Large intestine (tissue), 3 donors: Measurements from ENCODE around the gene TOMM70. TPM values are rescaled to one million over a fixed set of nuclear protein-coding genes. Genes with fewer than 3 reads are reported as not detected.

Source experiments
- DNase-seq, 2 donors: peaks; one replicate each; pipeline versions ENCODE4 v3.0.0 to v3.0.0-alpha.2; 2013
- H3K27ac ChIP-seq: one replicate; pipeline ENCODE4 v1.5.1; 2013; ENCODE audit warnings: low read length
- H3K27me3 ChIP-seq: 2 replicates; pipeline ENCODE4 v1.6.1; 2013; ENCODE audit warnings: low read length; ENCODE audit not compliant: control insufficient read depth, insufficient read depth
- H3K36me3 ChIP-seq: 2 replicates; pipeline ENCODE4 v1.6.1; 2013; ENCODE audit warnings: low read length; ENCODE audit not compliant: control insufficient read depth, insufficient read depth
- H3K4me1 ChIP-seq: one replicate; pipeline ENCODE4 v1.6.1; 2013; ENCODE audit warnings: low read length; ENCODE audit not compliant: control insufficient read depth, insufficient read depth
- H3K4me3 ChIP-seq: one replicate; pipeline ENCODE4 v1.5.1; 2013; ENCODE audit warnings: low read length
- H3K9me3 ChIP-seq: one replicate; pipeline ENCODE4 v1.6.1; 2013; ENCODE audit warnings: mild to moderate bottlenecking, low read depth, low read length, moderate library complexity; ENCODE audit not compliant: control insufficient read depth
- WGBS: methylation state at CpG from one replicate; pipeline ENCODE4 v1.1.5; 2013; ENCODE audit warnings: low lambda C conversion rate; ENCODE audit not compliant: insufficient coverage; 5-methylcytosine and 5-hydroxymethylcytosine counted together
- polyA plus RNA-seq: library from polyadenylated mRNA; unstranded; fragments of 120-200 nt; gene quantifications from one replicate; pipeline ENCODE4 v1.2.1, GENCODE V29; 2013

TOMM70 gene
- polyA plus RNA-seq, 1 donor: 64.0 TPM

DNA sequence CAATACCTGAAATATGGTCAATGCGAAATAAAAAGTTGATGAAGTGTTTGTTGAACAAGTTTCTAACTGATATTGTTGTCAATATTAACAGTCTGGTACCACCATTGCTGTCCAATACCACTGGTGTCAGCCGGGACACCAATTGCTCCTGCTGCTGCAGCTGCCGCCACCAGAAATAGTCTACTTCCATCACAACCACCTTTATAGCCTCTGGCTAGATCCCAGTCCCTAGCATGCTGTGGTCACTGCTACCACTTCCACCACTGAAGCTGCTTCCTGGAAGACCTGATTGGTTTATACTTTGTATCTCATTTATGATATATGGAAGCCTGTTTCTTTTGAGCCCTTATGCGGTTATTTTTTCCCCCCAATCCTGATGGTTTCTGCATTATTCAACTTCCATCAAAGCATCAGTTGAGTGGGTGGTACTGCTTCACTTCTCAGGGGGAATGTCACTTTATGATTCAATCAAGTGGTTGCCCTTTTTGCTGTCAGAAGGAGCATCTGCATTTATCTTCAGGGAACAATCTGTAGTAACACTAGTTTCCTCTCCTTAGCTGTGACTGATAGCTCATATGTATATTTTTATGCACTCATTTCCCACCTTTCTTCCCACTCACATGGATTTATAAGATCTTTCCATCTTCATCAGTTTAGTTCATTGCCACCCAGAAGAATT lies 12.2 kb upstream of the TOMM70 start:
- no peaks in the 10 kb centered on the region for H3K4me1 ChIP-seq
- no peak for DNase-seq
- H3K9me3 ChIP-seq: peaks cover 6% of the 10 kb centered on the region
- H3K27me3 ChIP-seq: no peaks in the 10 kb centered on the region
- no peak overlapping the region for H3K4me3 ChIP-seq
- peaks cover 10% of the 10 kb centered on the region for H3K36me3 ChIP-seq
- 100% methylated on average over 1 of the region's 4 CpGs for WGBS
- no peak overlapping the region for H3K27ac ChIP-seq

DNA sequence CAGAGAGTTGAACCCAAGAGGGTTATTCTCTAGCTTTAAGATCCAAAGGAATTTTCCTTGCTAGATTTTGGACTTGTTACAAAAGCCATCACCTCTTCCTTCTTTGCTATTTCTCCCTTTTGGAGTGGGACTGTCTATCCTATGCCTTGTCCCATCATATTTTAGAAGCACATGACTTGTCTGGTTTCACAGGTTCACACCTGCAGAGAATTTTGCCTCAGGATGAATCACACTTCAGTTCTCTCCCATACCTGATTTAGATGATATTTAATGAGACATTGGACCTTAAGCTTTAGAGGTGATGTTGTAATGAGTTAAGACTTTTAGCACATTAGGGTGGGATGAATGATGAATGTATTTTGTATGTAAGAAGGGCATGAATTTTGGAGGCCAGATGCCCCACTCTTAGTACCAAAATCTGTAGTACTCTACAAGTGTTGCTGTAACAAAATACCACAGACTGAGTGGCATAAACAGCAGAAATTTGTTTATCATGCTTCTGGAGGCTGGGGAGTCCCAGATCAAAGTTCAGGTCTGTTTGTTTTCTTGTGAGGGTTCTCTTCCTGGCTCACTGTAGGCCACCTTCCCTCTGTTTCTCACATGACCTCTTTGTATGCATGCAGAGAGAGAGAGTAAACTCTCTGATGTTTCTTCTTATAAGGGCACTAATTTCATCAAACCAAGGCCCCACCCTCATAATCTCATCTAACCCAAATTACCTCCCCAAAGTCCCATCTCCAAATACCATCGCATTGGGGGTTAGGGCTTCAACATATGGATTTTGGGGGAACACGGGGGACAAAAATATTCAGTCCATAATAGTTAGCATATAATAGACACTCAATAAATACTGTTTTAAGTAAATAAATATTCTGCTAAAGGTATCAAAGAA lies 10.4 kb upstream of the TOMM70 start:
- WGBS: no CpG with 5 or more reads among the region's 2 CpGs
- peaks cover 12% of the 10 kb centered on the region for H3K36me3 ChIP-seq
- H3K4me3 ChIP-seq: no peak overlapping the region
- no peaks in the 10 kb centered on the region for H3K4me1 ChIP-seq
- H3K27me3 ChIP-seq: no peaks in the 10 kb centered on the region
- DNase-seq: no peak
- H3K27ac ChIP-seq: no peak overlapping the region
- peaks cover 21% of the 10 kb centered on the region for H3K9me3 ChIP-seq

DNA sequence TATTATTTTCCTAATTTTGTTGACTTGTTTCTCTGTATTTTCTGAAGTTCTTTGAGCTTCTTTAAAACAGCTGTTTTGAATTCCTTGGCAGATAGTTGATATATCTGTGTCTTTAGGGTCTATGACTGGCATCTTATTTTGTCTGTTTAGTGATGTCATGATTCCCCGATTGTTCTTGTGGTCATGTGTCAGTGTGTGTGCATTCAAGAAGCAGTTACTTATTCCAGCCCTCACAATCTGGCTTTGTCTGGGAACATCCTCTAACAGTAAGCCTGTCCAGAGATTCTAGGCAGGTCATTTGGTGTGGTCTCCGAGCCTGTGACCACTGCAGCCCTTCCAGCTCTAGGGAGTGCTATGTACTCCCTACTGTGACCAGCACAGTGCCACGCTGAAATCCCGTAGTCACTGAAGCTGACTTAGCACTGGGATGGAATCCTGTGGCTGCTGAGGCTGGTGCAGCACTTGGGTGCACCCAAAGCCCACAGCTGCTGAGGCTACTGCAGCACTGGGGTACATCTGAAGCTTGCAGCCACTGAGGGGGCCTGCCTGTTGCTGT lies 7.2 kb upstream of the TOMM70 start:
- H3K4me3 ChIP-seq: no peak overlapping the region
- peaks cover 12% of the 10 kb centered on the region for H3K36me3 ChIP-seq
- no peaks in the 10 kb centered on the region for H3K4me1 ChIP-seq
- H3K9me3 ChIP-seq: peaks cover 21% of the 10 kb centered on the region
- no peak overlapping the region for H3K27ac ChIP-seq
- no CpG with 5 or more reads among the region's 4 CpGs for WGBS
- H3K27me3 ChIP-seq: no peaks in the 10 kb centered on the region
- DNase-seq: no peak

DNA sequence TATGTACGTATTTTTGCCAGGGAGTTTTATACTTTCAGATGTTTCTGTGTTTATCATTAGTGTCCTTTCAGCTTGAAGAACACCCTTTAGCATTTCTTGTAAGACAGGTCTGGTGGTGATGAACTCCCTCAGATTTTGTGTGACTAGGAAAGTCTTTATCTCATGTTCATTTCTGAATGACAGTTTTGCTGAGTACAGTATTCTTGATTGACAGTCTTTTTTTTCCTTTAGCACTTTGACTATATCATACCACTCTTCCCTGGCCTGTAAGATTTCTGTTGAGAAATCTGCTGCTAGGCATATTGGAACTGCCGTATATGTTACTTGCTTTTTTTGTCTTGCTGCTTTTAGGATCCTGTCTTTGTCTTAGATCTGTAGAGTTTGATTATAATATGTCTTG lies 6.3 kb upstream of the TOMM70 start:
- Histone ChIP-seq H3K27ac (no peak overlapping the region), H3K4me1 (no peaks in the 10 kb centered on the region), H3K4me3 (no peak overlapping the region), H3K36me3 (peaks cover 12% of the 10 kb centered on the region), H3K9me3 (peaks cover 21% of the 10 kb centered on the region), H3K27me3 (no peaks in the 10 kb centered on the region)
- no CpG with 5 or more reads among the region's 2 CpGs for WGBS
- no peak for DNase-seq

GRCh38 chr3:100404250-100404548 lies 3.3 kb upstream of the TOMM70 start:
- Histone ChIP-seq H3K27me3 (no peaks in the 10 kb centered on the region), H3K27ac (no peak overlapping the region), H3K4me3 (no peak overlapping the region), H3K36me3 (peaks cover 8% of the 10 kb centered on the region), H3K9me3 (peaks cover 21% of the 10 kb centered on the region), H3K4me1 (no peaks in the 10 kb centered on the region)
- 100% methylated on average over 1 of the region's 1 CpG for WGBS
- no peak for DNase-seq

- Histone ChIP-seq H3K4me3 (peak overlapping the region; percentile 88), H3K9me3 (peaks cover 20% of the 10 kb centered on the region), H3K36me3 (peaks cover 7% of the 10 kb centered on the region), H3K27me3 (no peaks in the 10 kb centered on the region), H3K27ac (no peak overlapping the region), H3K4me1 (no peaks in the 10 kb centered on the region)
- no peak for DNase-seq
- WGBS: no CpG with 5 or more reads among the region's 5 CpGs
Observed at GRCh38 chr3:100403362-100404249, 2.7 kb upstream of the TOMM70 start.

DNA sequence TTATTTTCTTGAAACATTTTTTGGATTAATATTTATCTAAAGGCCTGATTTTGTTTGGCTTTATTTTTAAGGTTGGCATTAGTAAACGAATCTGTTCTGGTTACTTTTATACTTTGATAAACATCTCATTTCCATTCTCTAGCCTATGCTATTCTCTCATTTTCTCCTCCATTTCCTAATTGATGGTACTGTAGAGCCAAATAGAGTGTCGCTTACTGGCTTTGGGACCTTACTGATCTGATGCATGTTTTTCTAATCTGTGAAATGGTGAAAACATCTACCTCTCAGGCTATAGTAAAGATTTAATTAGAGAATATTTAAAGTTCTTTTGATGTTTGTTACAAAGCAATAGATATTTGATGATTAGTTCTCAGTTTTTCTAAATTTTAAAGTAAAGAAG lies 2.0 kb upstream of the TOMM70 start:
- Histone ChIP-seq H3K4me1 (no peaks in the 10 kb centered on the region), H3K9me3 (peaks cover 13% of the 10 kb centered on the region), H3K27me3 (no peaks in the 10 kb centered on the region), H3K4me3 (peak overlapping the region; percentile 88), H3K36me3 (no peaks in the 10 kb centered on the region), H3K27ac (no peak overlapping the region)
- no CpG with 5 or more reads among the region's 2 CpGs for WGBS
- no peak for DNase-seq

DNA sequence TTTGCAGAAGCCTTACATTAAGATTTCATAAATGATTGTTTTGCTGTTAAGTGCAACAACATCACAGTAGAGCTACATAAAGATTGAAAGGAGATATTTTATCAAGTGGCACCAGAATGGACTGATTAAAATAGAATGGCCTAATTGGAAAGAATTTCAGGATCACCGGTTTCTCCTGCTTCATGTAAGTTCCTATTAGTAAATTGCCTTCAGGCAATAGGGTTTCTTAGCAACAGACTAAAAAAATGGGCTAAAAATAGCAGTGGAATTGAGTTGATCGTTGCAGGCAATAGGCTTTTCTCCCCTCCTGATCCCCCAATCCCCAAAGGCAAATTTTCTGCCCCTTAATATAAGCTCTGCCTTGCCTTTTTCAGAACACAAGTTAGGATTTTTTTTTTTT lies 1.4 kb upstream of the TOMM70 start:
- no peaks in the 10 kb centered on the region for H3K27me3 ChIP-seq
- no CpG with 5 or more reads among the region's 2 CpGs for WGBS
- no peaks in the 10 kb centered on the region for H3K4me1 ChIP-seq
- peaks cover 9% of the 10 kb centered on the region for H3K9me3 ChIP-seq
- DNase-seq: peak in 1 of 2 donors; percentile 44
- peak overlapping the region; percentile 86 for H3K27ac ChIP-seq
- H3K36me3 ChIP-seq: no peaks in the 10 kb centered on the region
- H3K4me3 ChIP-seq: peak overlapping the region; percentile 88

DNA sequence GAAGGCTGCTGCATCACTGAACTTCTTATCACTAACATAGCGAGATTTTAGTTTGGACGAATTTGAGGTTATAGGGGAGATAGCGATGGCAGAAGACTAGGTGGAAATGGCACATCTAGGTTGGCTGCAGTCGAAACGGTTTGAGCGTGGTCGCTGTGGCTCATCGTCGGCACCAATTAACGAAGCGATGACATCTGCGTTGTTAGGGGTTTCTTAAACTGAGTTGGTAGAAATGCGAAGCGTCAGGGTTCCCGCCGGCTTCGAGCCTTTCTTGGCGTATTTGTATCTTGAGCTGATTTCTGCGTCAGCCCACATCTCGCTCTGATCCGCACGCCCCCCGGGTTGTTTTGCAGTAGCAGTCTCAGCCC lies 769 bp upstream of the TOMM70 start:
- peaks cover 3% of the 10 kb centered on the region for H3K9me3 ChIP-seq
- peak overlapping the region; percentile 86 for H3K27ac ChIP-seq
- no peaks in the 10 kb centered on the region for H3K27me3 ChIP-seq
- no peaks in the 10 kb centered on the region for H3K4me1 ChIP-seq
- no peaks in the 10 kb centered on the region for H3K36me3 ChIP-seq
- H3K4me3 ChIP-seq: peak overlapping the region; percentile 88
- WGBS: 0% methylated on average over 1 of the region's 23 CpGs
- no peak for DNase-seq

- DNase-seq: peak in 1 of 2 donors; percentile 41
- WGBS: no CpG with 5 or more reads among the region's 22 CpGs
- peak overlapping the region; percentile 88 for H3K4me3 ChIP-seq
- peaks cover 3% of the 10 kb centered on the region for H3K4me1 ChIP-seq
- H3K9me3 ChIP-seq: no peaks in the 10 kb centered on the region
- H3K36me3 ChIP-seq: no peaks in the 10 kb centered on the region
- peak overlapping the region; percentile 86 for H3K27ac ChIP-seq
- no peaks in the 10 kb centered on the region for H3K27me3 ChIP-seq
Observed at GRCh38 chr3:100400419-100400779, 490 bp downstream of the TOMM70 start.
